IMR-90 (cell line): ENCODE results near the gene IKZF3.

Experiments
- CEBPB ChIP-seq: IDR thresholded peaks from 2 replicates; pipeline ENCODE4 v1.6.1; 2012; ENCODE audit warnings: low read depth, low read length, improper control_type of control experiment
- CHD1 ChIP-seq: IDR thresholded peaks from 2 replicates; pipeline ENCODE4 v1.6.1; 2012; ENCODE audit warnings: low read depth, low read length, improper control_type of control experiment
- FOS ChIP-seq: fragments of 150-350 bp; IDR thresholded peaks from 2 replicates; pipeline ENCODE4 v1.6.1; 2016; ENCODE audit warnings: low read depth, low read length
- MAFK ChIP-seq: IDR thresholded peaks from 2 replicates; pipeline ENCODE4 v1.6.1; 2012; ENCODE audit warnings: low read depth, low read length, improper control_type of control experiment
- POLR2A ChIP-seq: IDR thresholded peaks from 2 replicates; pipeline ENCODE4 v1.6.1; 2012; ENCODE audit warnings: mild to moderate bottlenecking, low read depth, low read length
- RAD21 ChIP-seq: IDR thresholded peaks from 2 replicates; pipeline ENCODE4 v1.6.1; 2012; ENCODE audit warnings: low read length, improper control_type of control experiment
- RCOR1 ChIP-seq: IDR thresholded peaks from 2 replicates; pipeline ENCODE4 v1.6.1; 2012; ENCODE audit warnings: mild to moderate bottlenecking, low read length, improper control_type of control experiment; ENCODE audit not compliant: insufficient replicate concordance
- RFX5 ChIP-seq: IDR thresholded peaks from 2 replicates; pipeline ENCODE4 v1.8.0; 2012; ENCODE audit warnings: low read depth, mild to moderate bottlenecking, low read length, moderate library complexity
- TF ChIP-seq, protein P1 (sequence below): conservative IDR thresholded peaks from 2 replicates; pipeline ENCODE4 v1.5.1; 2012; ENCODE audit warnings: mild to moderate bottlenecking, low read depth, low read length, improper control_type of control experiment
- TF ChIP-seq, protein P2 (sequence below): fragments of 150-350 bp; IDR thresholded peaks from 2 replicates; pipeline ENCODE4 v1.6.1; 2017; ENCODE audit warnings: mild to moderate bottlenecking, antibody characterized with exemption, low read length, low read depth

DNA sequence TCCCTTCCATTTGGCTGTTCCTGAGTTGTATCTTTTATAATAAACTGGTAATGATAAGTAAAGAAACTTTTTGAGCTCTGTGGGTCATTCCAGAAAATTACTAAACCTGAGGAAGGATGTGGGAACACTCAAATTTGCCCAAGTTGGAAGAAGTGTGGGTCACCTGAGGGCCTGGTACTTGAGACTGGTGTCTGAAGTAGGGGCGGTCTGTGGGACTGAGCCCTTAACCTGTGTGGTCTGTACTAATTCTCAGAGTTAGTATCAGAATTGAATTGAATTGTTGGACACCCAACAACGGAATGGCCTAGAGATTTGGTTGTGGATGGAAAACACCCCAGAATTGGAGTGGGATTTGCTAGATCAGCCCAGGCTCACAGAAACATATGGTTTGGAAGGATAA is 43.1 kb downstream of the IKZF3 start:
- TF ChIP-seq, protein P1, sequence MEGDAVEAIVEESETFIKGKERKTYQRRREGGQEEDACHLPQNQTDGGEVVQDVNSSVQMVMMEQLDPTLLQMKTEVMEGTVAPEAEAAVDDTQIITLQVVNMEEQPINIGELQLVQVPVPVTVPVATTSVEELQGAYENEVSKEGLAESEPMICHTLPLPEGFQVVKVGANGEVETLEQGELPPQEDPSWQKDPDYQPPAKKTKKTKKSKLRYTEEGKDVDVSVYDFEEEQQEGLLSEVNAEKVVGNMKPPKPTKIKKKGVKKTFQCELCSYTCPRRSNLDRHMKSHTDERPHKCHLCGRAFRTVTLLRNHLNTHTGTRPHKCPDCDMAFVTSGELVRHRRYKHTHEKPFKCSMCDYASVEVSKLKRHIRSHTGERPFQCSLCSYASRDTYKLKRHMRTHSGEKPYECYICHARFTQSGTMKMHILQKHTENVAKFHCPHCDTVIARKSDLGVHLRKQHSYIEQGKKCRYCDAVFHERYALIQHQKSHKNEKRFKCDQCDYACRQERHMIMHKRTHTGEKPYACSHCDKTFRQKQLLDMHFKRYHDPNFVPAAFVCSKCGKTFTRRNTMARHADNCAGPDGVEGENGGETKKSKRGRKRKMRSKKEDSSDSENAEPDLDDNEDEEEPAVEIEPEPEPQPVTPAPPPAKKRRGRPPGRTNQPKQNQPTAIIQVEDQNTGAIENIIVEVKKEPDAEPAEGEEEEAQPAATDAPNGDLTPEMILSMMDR: no peak
- no peak for TF ChIP-seq POLR2A
- TF ChIP-seq CEBPB: no peak
- TF ChIP-seq RFX5: no peak
- no peak for TF ChIP-seq FOS
- no peak for TF ChIP-seq CHD1
- TF ChIP-seq, protein P2, sequence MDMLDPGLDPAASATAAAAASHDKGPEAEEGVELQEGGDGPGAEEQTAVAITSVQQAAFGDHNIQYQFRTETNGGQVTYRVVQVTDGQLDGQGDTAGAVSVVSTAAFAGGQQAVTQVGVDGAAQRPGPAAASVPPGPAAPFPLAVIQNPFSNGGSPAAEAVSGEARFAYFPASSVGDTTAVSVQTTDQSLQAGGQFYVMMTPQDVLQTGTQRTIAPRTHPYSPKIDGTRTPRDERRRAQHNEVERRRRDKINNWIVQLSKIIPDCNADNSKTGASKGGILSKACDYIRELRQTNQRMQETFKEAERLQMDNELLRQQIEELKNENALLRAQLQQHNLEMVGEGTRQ: no peak
- TF ChIP-seq RCOR1: no peak
- no peak for TF ChIP-seq MAFK
- TF ChIP-seq RAD21: no peak
